Measurements from ENCODE around the gene SLC9A8. TPM values are rescaled to one million over a fixed set of nuclear protein-coding genes. Genes with fewer than 3 reads are reported as not detected.

The SLC9A8 gene
- total RNA-seq, 1 experiment from 2014 or later: 39.9 TPM

GRCh38 chr20:49813305-49813974, 812 bp downstream of the SLC9A8 start:
- DNase-seq (ENCODE audit: low spot score): peak; percentile 39

- no peak for DNase-seq (ENCODE audit: low spot score)
Measured at GRCh38 chr20:49814057-49814694, 1.5 kb downstream of the SLC9A8 start.

GRCh38 chr20:49818816-49819215, 6.2 kb downstream of the SLC9A8 start:
- no peak for DNase-seq (ENCODE audit: low spot score)

GRCh38 chr20:49819702-49820101, 7.1 kb downstream of the SLC9A8 start:
- DNase-seq (ENCODE audit: low spot score): no peak

GRCh38 chr20:49821381-49821780, 8.8 kb downstream of the SLC9A8 start:
- no peak for DNase-seq (ENCODE audit: low spot score)

- no peak for DNase-seq (ENCODE audit: low spot score)
Measured at GRCh38 chr20:49821870-49822331, 9.3 kb downstream of the SLC9A8 start.

DNA sequence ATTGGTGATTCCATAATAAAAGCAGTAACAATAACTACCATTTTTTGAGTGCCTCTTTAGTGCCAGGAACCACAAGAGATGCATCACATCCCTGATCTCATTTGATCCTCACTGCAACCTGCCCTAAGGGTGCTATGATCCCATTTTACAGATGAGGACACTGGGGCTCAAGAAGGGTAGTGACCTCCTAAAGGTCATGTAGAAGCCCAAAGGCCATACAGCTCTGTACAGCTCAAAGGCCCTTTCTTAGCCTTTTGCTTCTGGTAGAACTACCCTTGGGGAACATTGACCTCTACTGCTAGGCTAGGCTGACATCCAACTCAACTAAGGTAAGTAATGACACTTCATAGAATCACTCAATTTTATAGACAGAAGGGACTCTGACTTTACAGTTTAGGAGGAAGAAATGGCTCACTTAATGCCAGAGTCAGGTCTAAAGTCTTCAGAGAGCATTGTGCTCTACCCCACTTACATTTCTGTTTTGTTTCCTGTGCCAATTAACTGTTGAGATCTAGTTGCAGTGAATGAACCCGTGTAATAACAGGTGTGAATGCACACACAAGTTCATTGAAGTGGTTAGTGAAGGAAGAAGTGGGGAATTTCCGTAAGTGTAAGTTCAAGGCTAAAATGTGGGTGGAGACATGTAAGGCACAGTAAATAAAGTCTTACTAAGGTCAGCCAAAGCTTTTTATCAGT, 10.7 kb downstream of the SLC9A8 start:
- DNase-seq (ENCODE audit: low spot score): peak; percentile 84

- no peak for DNase-seq (ENCODE audit: low spot score)
Measured at GRCh38 chr20:49824206-49824605, 11.6 kb downstream of the SLC9A8 start.

- DNase-seq (ENCODE audit: low spot score): peak; percentile 59
Measured at GRCh38 chr20:49825521-49826033, 12.9 kb downstream of the SLC9A8 start.

DNA sequence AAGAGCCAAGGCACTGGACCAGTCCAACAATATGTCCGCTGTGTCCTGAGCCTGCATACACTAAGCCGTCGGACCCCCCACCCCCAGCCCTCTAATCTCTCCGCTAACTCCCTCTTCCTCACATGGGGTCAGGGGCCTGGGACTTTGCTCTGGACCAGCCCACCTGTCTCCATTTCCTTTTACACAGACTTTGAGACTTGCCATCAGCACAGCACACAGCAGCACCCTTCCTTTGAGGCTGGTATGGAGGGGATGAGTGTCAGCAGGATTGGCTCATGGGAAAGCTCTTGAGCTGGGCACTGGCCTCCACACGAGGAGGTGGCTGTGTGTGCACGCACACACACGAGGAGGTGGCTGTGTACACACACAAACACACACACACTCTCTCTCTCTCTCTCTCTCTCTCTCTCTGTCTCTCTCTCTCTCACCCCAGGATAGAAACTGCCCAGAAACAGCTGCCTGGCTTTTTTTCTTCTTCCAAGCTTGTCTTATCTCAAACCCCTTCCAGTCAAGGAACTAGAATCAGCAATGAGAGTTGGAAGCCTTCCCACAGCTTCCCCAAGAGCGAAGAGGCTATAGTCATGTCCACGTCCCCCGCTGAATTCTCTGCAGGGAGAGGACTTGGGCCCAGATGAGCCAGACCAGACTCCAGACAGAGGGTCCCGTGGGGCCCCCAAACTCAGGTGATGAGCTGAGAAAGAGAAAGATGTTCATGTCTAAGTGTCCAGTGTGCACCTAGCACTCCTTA, 18.6 kb downstream of the SLC9A8 start:
- DNase-seq (ENCODE audit: low spot score): no peak

- no peak for DNase-seq (ENCODE audit: low spot score)
Measured at GRCh38 chr20:49831770-49832631, 19.4 kb downstream of the SLC9A8 start.

DNA sequence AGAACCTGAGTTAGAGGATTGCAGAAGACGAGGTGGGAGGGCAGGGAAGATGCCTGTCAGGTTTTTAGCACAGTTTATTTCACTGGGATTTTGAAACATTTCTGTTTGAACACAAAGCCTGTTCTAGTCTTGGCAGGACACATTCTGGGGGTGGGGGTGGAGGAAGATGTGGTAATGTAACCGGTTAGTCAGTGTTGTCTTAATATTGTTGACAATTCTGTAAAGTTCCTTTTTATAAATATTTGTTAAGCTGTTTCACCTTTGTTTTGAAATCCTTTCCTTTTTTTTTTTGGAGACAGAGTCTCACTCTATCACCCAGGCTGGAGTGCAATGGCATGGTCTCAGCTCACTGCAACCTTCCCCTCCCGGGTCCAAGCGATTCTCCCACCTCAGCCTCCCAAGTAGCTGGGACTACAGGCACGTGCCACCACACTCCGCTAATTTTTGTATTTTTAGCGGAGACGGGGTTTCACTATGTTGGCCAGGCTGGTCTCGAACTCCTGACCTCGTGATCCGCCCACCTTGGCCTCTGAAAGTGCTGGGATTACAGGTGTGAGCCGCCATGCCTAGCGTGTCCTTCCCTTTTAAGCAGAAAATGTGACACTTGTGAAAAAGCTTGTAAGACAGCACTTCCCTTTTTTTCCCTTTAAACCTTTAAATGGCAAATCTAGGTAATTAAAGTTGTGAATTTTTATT, 20.2 kb downstream of the SLC9A8 start:
- no peak for DNase-seq (ENCODE audit: low spot score)

DNA sequence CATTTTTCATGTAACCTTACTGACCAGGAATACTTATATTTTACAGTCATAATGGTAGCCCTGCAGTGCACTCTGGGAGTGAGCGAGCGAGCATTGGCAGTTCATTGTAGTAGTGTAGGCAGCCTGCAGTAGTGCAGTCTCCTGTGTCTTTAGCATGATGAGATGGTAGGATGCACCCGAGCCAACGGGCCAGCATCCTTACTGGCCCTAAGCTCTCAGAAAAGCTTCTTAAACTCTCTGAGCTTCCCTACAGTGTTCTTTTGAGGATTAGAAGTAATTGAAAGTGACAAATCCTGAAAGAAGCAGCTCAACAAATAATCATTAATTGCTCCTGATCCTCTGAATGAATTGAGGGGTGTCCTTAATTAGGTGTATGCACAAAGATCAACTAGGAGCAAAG, 20.9 kb downstream of the SLC9A8 start:
- no peak for DNase-seq (ENCODE audit: low spot score)

DNA sequence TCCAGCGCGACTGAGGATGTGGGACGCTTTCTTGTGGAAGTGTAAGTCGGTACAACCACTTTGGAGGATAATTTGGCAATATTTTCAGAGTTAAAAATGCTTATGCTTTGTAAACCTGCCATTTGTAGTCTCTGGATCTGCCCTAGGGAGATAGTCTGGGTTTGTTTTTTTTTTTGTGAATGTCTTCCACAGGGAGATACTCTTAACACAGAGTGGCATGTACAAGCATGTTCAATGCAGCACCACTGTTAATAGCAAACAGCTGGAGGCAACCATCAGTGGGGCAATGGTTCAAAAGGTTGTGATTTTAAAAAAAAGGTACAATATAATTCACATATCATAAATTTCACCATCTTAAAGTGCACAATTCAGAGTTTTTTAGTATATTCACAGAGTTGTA, 22.4 kb downstream of the SLC9A8 start:
- no peak for DNase-seq (ENCODE audit: low spot score)

GRCh38 chr20:49838546-49838945, 25.9 kb downstream of the SLC9A8 start:
- no peak for DNase-seq (ENCODE audit: low spot score)

- no peak for DNase-seq (ENCODE audit: low spot score)
Measured at GRCh38 chr20:49843139-49843538, 30.5 kb downstream of the SLC9A8 start.

DNA sequence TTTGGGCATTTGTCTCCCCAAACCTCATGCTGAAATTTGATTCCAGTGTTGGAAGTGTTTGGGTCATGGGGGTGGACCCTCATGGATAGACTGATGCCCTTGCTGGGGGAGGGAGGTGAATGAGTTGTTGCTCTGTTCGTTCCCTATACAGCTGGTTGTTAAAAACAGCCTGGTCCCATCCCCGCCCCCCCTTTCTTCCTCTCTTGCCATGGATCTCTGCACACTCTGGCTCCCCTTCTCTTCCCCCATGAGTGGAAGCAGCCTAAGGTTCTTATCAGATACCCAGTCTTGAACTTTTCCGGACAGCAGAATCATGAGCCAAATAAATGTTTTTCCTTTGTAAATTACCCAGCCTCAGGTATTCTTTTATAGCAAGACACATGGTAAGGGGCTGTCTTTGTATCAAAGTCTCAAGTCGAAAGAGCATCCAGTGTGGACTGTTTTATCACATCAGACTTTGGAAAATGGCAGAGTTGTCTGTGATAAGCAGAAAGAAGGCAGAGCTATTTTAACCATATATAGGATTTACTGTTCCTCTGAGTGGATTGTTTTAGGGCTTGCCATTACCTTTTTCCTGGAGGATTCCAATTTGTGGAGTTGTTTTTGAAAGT, 31.2 kb downstream of the SLC9A8 start:
- DNase-seq (ENCODE audit: low spot score): no peak

DNA sequence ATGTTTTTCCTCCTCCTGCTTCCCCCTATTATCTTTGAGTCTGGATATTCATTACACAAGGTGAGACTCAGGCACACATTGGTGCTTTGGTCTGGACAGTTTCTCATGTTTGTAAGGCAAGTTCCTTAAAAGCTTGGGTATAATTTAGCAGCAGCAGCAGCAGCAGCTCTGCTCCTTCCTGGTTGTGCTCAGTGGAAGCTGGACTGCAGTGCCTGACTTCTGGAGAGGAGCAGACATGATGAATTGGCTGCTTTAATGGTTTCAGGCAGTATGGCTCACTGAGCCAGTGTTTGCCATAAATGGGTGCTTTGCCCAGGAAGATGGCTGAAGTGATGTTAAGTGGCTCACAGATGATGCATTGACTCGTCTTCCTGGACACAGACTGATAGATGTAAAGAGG, 32.4 kb downstream of the SLC9A8 start:
- DNase-seq (ENCODE audit: low spot score): no peak

DNA sequence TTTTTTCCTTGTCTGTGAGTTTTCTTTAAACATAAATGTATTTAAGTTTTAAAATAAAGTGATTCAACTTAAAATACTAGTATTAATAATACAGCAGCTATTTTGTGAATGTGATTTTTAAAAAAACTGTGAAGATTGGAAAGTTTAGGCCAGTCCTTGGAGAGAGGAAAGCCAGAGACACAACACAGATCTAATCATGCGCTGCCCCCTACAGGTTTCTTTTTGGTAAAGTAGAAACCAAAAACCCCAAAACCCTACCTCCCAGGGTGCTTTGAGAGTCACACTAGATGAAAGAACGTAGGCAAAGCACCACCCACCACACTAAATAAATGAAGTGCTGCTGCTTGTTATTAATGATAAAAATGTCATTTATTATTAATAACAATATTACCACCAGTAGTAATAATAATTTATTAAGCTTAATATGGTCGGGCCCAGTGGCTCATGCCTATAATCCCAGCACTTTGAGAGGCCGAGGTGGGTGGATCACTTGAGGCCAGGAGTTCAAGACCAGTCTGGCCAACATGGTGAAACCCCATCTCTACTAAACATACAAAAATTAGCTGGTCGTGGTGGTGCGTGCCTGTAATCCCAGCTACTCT, 33.7 kb downstream of the SLC9A8 start:
- DNase-seq (ENCODE audit: low spot score): peak; percentile 95

All from HT-29 (cell line).